GM12891 (cell line): Measurements from ENCODE around the gene UBAC1.

ENCODE experiments used
- DNase-seq: peaks from one replicate; pipeline ENCODE4 v3.0.0; 2011; ENCODE audit warnings: low spot score; ENCODE audit not compliant: insufficient read length
- FAIRE-seq: peaks from 2 replicates; lab custom pipeline; 2011; peaks lifted over from hg19 to GRCh38; lab: Jason Lieb, UNC
- PAX5 ChIP-seq: IDR thresholded peaks from 2 replicates; pipeline ENCODE4 v1.6.1; 2011; ENCODE audit warnings: low read length, moderate library complexity, mild to moderate bottlenecking; ENCODE audit not compliant: insufficient read depth, severe bottlenecking
- POLR2A ChIP-seq: IDR thresholded peaks from 2 replicates; pipeline ENCODE4 v1.6.1; 2011; ENCODE audit warnings: low read depth, low read length, control low read depth
- POLR2AphosphoS5 ChIP-seq: IDR thresholded peaks from 2 replicates; pipeline ENCODE4 v1.6.1; 2011; ENCODE audit warnings: low read depth, low read length, control low read depth
- POU2F2 ChIP-seq: IDR thresholded peaks from 2 replicates; pipeline ENCODE4 v1.6.1; 2011; ENCODE audit warnings: low read depth, mild to moderate bottlenecking, control low read depth, low read length, moderate library complexity
- SPI1 ChIP-seq: IDR thresholded peaks from 2 replicates; pipeline ENCODE4 v1.6.1; 2011; ENCODE audit warnings: low read depth, low read length, control low read depth
- TAF1 ChIP-seq: IDR thresholded peaks from 2 replicates; pipeline ENCODE4 v1.6.1; 2011; ENCODE audit warnings: low read depth, low read length, control low read depth

UBAC1 gene

DNA sequence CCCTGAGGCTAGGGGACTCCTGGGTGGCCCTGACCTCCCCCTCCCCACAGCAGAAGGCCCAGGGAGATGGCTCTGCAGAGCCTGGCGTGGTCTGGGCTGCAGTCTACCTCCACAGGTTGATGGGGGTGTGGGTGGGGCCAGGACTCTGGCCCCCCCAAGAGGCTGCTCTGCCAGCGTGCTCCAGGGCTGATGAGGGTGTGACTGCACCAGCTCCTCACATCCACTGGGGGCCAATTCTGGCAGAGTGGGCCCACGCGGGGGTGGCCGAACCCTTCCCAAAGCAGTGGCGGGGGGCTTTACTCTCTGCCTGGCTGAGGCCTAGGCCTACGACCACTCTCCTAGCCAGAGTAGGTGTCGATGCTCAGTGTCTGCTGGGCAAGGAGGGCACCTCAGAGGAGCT, 28.0 kb upstream of the UBAC1 start:
- FAIRE-seq (no peak), DNase-seq (no peak)
- TF ChIP-seq POU2F2, result no peak

DNA sequence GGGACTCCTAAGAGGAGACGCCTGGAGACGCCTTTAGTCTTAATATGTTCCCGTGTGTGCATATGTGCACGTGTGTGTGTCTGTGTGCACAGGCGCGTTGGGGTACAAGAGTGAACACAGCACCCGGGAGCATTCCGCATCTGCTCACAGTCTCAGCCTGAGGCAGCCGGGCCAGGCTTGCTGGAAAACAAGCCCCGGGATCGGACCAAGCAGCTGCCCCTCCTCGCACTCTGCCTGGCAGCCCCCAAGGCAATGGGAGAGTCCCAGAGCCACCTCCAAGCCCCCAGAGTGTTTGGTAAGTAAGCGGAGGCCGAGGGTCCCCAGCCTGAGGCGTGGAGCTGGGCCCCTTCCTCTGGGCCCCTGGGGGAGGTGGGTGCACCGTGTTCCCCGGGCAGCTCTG, 27.3 kb upstream of the UBAC1 start:
- DNase-seq (no peak), FAIRE-seq (no peak)
- no peak for TF ChIP-seq TAF1
- no peak for TF ChIP-seq SPI1
- no peak for TF ChIP-seq POLR2AphosphoS5

DNA sequence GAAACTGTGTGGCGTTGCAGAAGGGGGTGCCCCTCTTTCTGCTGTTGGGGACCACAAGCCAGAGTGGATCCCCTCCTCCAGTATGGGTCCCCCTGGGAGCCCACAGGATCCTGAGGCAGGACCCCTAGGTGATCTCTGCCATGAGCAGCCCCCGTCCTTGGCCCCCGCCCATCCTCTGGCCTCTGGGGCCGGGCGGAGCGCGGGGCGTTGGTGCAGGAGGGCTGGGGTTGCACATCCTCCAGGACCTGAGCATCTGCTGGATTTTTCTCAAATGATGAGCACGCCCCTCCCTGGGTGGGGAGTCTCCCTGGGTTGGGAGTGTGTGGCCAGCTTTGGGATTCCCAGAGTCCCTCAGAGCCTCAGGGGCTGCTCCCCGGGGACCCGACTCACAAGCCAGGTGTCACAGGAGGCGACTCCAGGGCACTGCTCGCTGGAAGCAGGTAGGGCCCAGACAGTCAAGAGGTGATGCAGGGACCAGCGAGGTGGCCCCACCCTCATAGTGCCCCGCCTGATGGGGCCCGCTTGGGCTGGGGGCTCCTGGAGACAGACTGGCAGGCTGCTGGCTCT, 26.7 kb upstream of the UBAC1 start:
- no peak for FAIRE-seq

DNA sequence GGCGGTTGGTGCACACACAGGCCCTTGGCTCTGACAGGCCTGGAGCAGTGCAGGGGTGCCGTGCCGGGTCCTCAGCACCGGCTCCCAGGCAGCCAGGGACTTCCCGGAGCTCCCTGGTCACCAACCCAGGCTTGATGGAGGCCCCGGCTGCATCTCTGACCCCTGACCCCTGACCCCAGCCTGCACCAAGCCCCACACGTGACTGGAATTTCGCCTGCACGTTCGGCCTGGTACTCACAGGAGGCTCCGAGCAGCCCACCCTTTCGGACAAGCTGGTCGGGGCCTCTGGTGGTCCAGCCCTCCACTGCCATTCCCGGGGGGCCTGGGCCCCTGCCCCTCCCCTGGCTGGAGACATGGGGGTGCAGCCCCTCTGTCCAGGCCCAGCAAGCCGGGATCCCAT, 25.4 kb upstream of the UBAC1 start:
- FAIRE-seq (no peak), DNase-seq (no peak)
- no peak for TF ChIP-seq POU2F2
- TF ChIP-seq TAF1, result no peak
- TF ChIP-seq SPI1, result no peak

More for the DNA sequence above, 26.7 kb upstream of the UBAC1 start:
- no peak for DNase-seq
- TF ChIP-seq PAX5 (no peak), POLR2A (no peak), SPI1 (no peak), POU2F2 (no peak), POLR2AphosphoS5 (no peak), TAF1 (no peak)

DNA sequence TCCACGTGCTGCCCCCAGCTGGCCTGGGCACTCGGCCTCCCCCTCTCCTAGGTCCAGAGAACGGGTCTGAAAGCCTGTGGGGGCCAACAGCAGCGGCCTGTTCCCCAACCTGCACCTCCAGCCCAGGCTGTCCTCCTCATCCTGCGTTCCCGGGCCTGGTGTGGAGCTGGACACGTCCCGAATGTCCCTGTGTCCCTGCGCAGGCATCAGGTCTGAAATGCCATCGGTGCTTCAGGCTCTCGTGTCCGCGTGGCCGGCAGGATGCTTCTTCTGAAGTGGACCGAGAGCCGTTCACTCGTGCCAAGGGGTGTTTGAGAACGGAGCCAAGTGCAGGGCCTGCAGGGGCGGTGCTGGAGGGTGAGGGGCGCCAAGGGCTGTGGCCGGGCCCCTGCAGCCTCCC, 24.7 kb upstream of the UBAC1 start:
- FAIRE-seq, result no peak

DNA sequence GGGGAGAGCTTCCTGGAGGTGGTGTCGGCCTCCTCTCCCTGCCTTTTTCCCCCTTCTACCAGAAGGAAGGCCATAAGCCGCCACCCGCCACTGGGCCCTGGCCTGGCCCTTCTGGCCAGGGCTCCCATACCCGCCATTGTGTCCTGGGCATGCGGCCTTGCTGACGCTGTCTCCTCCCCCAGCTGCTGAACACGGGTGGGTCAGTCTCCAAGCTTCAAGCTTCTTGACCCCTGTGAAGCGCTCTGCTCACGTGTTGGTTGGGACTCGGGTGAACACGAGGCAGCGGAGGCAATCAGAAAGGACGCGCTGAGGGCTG, 24.2 kb upstream of the UBAC1 start:
- DNase-seq (no peak), FAIRE-seq (no peak)
- no peak for TF ChIP-seq POU2F2
- no peak for TF ChIP-seq SPI1
- TF ChIP-seq POLR2AphosphoS5, result no peak
- TF ChIP-seq TAF1, result no peak
- TF ChIP-seq POLR2A, result no peak
- TF ChIP-seq PAX5, result no peak

More for the DNA sequence above, 24.7 kb upstream of the UBAC1 start:
- no peak for DNase-seq
- TF ChIP-seq POLR2A, result no peak
- no peak for TF ChIP-seq PAX5
- no peak for TF ChIP-seq TAF1
- TF ChIP-seq SPI1, result no peak
- no peak for TF ChIP-seq POLR2AphosphoS5
- TF ChIP-seq POU2F2, result no peak

DNA sequence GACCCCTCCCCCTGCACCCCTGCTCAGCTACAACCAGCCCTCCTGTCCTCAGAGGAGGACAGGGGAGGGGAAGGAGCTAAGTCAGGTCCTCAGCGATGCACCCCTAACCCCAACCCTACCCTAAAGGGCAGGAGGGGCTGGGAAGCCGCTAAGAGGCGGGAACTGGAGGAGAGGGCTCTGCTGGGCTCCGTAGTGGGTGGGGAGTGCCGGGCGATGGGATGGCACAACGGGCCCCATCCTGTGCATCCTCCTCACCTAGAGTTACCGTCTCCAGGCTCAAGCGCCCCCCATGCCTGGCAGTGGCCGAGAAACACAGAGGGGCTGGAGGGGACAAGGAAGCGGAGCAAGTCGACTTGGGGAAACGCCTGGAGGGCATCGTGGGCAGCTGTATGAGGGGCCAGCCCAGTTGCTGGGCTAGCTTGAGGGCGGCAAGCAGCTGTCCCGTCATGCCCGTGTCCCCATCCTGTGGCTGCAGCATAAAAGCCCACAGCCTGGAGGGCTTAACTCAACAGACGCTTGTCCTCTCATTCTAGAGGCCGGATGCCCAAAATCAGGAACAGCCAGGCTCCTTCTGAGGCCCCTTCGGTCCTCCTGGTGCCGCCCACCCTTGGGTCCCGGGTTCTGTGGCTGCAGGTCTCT, 23.0 kb upstream of the UBAC1 start:
- TF ChIP-seq TAF1 (no peak), PAX5 (no peak), POU2F2 (no peak), POLR2A (no peak), POLR2AphosphoS5 (no peak), SPI1 (no peak)
- FAIRE-seq (no peak), DNase-seq (no peak)

DNA sequence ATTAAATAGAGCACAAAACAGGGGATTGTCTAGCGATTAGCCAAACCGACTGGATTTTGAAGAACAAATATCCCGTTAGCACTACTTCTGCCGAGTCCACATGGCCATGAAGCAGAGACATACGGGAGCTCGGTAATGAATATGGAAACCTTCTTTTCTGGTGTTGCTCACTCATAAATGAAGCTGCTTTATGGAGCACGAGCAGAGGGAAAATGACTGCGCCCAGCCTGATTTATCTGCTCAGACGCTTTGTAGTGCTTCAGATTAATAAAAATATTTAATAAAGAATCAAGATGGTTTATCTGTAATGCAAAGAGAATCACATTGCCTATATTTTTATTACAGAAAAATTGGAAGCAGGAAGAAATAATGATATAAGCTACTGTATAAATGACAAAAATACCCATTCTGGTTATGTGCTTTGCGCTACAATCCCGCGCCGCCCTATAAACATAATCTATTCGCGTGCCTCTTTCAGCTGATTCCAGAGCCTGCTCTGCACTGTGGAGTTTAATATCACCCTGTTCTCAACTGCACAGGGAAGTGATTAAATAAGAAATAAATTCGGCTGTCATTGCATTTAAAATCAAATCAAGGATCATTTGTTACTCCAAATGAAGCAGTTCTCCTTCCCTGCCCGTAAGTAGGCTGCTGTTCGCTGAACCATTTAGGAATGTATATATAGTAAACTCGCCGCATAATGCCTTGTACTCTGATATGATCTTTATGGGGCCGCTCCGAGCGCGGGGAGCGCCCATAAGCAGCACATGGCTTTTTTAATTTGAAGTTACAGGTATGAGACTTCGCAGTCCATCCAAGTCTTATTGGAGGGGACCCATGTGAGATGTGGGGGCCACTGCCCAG, 22.3 kb upstream of the UBAC1 start:
- DNase-seq, result no peak
- TF ChIP-seq SPI1 (no peak), POLR2A (no peak), TAF1 (no peak), POU2F2 (no peak), PAX5 (no peak), POLR2AphosphoS5 (no peak)
- FAIRE-seq, result no peak

DNA sequence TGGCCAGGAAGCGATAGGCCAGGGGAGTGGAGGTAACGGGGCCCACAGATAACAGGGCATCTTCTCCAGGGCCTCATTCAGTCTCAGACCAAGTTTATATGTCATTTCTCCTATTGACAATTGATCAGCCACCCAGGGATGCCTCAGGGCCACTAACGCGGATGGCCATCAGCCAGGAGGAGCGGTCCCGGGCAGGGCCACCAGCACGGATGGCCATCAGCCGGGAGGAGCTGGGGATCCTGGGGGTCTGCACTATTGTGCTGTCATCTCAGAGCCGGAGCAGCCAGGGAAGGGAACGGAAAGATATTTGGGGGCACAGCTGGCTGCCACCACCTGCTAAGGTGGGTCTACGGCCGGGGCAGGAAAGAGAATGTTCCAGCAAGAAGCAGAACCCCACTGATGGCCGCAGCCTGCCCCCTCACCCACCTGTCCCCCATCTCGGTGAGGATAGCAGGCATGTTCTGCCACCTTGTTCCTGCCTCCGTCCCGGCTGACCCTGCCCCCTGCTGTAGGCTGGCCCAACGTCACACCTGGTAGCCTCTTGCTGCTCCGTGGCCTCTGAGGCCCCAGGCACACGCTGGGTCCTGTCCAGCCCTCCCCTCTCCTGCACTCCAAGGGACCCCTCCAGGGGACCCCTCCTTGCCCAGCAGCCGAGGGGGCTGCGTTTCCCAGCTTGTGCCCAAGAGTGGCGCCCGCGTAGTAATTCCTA, 21.5 kb upstream of the UBAC1 start:
- no peak for TF ChIP-seq SPI1
- TF ChIP-seq POLR2A, result no peak
- TF ChIP-seq PAX5, result no peak
- TF ChIP-seq POLR2AphosphoS5, result no peak
- TF ChIP-seq TAF1, result no peak
- DNase-seq (no peak), FAIRE-seq (no peak)

DNA sequence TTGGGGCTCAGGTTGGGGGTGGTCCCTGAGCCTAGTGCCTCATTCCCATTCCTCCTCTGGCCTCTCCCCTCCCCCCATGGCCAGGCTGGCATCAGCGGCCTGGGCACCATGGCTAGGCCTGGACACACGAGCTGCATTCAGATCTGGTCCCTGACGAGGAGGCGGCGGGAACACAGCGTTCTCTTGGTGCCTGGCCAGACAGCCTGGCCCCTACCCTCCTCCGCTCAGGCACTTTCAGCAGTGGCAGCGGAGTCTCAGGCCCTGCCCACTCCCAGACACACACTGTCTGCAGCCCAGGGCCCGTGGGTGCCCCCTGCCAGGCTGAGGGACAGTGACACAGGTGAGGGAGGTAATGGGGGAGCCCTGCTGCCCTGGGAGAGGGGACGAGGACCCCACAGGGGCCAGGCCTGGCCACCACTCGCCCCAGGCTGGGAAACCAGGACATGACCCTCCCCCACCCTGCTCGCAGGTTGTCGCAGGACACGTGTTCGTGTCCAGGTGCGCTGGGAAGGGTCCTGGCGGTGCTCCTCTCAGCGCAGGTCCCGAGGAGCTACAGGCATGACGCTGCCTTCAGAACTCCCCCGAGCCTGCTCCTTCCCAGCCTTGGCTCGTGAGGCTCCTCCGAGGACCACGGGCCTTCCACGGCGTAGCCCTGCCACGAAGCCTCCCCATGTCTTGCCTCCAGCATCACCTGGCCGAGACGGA, 19.9 kb upstream of the UBAC1 start:
- no peak for DNase-seq
- TF ChIP-seq POLR2AphosphoS5, result no peak
- no peak for TF ChIP-seq POLR2A
- no peak for TF ChIP-seq SPI1
- no peak for TF ChIP-seq TAF1
- TF ChIP-seq PAX5, result no peak
- no peak for TF ChIP-seq POU2F2
- FAIRE-seq, result no peak
